Stimulated activated CD8-positive, alpha-beta memory T cell treated with anti-CD3 and anti-CD28 coated beads, Interleukin-15, amount 100 ng/mL, for 1 hour (primary cell): ENCODE results near the gene SLC22A7.

Experiments
- DNase-seq: peaks from one replicate; pipeline ENCODE4 v3.0.0-alpha.2; 2020; ENCODE audit warnings: low read depth

SLC22A7 gene

DNA sequence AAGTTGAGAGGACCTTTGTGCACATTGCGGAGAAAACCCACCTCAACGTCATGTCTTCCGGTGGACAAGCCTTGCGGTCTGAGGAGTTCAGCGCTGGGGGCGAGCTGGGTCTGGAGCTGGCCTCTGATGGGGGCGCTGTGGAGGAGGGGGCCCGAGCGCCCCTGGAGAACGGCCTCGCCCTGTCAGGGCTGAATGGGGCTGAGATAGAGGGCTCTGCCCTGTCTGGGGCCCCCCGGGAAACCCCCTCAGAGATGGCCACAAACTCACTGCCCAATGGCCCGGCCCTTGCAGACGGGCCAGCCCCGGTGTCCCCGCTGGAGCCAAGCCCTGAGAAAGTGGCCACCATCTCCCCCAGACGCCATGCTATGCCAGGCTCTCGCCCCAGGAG lies 14.6 kb upstream of the SLC22A7 start:
- no peak for DNase-seq

DNA sequence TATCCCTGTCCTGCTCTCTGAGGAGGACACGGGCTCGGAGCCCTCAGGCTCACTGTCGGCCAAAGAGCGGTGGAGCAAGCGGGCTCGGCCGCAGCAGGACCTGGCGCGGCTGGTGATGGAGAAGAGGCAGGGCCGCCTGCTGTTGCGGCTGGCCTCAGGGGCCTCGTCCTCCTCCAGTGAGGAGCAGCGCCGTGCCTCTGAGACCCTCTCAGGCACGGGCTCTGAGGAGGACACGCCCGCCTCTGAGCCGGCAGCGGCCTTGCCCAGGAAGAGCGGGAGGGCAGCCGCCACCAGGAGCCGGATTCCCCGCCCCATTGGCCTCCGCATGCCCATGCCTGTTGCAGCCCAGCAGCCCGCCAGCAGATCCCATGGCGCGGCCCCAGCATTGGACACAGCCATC lies 14.2 kb upstream of the SLC22A7 start:
- no peak for DNase-seq

DNA sequence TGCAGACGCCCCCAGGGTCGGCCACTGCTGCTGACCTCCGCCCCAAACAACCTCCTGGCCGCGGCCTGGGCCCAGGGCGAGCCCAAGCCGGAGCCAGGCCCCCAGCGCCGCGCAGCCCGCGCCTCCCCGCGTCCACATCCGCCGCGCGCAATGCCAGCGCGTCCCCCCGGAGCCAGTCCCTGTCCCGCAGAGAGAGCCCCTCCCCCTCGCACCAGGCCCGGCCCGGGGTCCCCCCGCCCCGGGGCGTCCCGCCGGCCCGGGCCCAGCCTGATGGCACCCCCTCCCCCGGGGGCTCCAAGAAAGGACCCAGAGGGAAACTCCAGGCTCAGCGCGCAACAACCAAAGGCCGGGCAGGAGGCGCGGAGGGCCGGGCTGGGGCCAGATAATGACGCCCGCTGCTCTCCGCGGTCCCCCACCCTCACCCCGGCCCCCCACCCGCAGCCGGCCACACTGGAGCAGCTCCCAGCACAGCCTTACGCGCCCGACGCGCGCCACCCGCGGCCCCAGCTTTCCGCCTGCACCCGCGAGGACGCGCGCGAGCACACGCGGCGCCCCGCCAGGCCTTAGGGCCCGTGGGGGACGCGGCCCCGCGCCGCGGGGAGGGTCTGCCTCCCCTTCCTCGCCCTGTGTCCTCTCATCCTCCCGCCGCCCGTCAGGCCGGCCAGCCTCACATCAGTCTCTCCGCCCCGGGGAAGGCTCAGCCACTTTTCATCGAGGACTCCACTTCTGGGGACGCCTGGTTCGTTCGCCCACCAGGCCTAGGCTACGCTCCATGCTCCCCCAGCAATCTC lies 12.9 kb upstream of the SLC22A7 start:
- no peak for DNase-seq

DNA sequence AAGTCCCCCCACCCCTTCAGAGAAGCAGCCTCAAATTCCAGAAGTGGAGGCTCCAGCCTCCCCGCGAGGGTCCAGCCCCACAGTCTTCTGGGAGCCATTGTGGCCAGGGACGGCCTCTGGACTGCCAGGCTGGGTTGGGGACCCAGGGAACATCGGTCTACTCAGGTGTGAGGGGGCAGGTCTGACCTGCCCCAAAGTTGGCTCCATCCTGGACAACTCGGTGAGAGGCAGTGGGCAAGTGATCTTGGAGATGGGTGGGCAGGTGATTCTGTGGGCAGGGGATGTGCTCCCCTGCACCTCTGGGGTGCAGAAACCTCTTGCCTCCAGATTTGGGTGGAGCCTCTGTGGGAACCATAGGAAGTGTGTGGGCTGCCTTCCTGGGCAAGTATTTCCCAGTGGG lies 12.2 kb upstream of the SLC22A7 start:
- no peak for DNase-seq

DNA sequence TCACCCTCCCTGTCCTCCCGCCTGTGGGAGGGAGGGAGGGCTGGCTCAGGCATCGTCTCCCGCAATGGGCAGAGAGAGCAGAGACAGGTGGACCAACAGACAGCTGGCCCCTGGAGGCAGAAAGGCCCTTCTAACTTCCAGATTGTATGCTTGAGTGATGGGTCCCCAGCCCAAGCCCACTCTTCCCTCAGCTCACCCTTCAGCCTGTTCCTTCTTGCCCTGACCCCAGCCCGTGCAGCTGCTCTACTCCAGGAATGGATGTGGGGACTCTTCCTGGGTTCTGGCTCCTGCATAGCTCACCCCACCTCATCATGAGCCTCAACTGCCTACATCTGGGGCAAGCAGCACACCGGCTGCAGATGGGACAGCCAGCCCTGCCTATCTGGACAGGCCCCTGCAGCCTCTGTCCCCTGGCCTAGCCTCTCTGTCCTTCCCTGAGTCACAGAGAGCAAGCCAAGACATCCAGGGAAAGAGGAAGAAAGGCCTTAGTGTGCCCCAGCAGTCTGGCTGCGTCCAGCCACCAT lies 11.5 kb upstream of the SLC22A7 start:
- DNase-seq: no peak

DNA sequence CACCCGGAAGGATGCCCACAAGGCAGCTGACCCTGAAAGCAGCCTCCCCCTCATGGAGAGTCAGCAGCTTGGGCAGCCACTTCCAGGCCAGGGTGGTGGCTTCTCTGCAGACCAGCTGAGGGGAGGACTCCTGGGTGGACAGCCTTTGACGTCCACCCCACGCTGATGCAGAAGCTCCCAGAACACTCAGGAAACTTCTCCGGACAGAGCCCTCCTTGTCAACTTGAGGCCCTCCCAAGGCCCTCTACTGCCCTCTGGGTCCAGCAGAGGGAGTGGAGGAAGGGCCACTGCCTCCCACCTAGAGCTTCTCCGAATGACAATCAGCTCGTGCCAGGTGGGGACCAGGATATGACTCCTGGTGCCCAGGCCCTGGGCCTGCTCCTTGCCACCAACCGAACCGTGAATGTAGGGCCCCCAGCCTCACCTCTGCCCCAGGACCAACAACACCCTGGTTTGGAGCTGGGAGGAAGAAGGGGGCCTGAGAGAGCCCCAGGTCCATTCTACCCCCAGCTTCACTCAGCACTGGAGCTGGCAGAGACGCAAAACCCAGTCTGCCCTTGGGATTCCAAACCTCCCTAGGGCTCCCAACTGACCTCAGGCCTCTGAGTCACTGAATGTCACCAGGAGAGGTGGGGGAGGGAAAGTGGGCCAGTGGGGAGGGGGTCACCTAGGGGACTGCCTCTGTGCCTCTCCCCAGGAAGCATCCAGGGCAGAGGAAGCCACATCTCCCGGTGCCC lies 10.9 kb upstream of the SLC22A7 start:
- no peak for DNase-seq

DNA sequence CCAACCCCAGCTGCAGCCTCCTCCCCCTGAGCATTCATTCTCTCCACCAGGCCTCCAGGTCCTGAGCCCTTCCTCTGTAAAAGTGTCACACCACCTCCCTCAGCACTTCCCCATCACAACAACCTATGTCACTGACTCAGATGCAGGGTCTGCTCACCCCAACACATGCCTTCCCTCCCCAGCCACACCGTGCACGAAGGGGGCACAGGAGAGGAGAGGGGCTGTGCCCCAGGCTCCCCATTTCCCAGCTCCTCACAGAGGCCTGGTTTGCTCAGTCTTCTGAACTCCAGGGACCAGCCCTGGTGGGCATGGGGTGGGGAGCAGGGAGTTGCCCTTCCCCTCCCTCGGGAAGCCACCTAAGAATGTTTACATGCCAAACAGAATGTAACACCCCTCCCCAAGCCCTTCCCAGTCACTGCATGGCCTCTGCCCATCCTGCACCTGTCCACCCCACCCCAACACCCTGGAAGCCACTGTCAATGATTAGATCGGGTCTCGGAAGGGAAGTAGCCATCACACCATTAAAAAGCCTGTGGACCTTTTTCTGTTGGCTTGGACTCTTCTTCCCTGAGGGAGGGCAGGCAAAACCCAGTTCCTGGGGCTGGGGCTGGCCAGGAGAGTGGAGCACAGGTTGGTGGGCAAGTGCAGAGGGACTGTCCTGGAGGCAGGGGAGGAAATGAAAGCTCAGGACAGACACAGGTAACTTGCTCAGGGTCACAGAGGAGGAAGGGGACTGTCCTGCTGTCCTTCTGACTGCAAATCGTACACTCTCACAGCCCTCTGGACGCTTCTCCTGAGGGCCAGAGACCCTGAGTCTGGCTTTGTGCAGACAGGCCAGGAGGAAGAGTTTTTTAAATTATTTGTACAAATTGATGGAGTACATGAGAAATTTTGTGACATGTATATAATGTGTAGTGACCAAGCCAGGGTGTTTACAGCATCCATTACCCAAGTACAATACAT lies 10.1 kb upstream of the SLC22A7 start:
- no peak for DNase-seq

DNA sequence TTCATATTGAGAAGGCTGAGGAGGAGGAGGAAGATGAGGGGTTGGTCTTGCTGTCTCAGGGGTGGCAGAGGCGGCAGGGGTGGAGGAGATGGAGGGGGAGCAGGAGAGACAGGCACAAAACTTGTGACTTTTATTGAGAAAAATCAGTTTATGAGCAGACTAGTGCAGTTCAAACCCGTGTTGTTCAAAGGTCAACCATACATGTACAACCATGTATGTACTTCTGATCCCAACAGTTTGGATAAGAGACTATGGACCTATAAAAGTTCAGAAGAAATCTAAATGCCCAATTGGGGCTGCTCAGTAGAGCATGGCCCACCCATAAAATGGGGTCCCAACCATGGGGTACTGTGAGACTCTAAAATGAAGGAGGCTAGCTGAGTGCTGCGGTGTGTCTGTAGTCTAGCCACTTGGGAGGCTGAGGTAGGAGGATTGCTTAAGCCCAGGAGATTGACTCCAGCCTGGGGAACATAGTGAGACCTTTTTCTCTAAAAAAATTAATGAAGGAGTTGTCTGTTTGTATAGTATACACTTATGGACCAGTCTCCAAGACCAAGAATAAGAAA lies 7.6 kb upstream of the SLC22A7 start:
- no peak for DNase-seq

DNA sequence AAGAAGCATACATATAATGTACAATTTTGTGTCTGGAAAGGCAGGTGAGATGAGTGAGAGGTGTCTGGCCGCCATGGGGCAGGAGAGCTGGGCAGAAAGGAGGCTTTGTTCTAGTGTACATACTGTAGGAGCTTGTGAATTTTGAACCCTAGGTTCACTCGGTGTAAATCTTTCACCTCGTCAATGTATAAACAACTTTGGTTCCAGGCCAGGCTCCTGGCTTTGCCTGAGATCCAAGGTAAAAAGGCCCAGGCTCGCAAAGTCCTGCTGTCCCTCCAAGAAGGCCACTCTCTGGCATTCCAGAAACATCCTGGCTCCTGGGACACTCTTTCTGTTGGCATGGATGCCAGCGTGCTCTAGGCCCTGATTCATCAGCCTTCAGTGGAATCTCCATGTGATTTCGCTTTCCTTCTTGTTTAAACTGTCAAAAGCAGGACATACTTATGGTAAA lies 7.1 kb upstream of the SLC22A7 start:
- DNase-seq: no peak

DNA sequence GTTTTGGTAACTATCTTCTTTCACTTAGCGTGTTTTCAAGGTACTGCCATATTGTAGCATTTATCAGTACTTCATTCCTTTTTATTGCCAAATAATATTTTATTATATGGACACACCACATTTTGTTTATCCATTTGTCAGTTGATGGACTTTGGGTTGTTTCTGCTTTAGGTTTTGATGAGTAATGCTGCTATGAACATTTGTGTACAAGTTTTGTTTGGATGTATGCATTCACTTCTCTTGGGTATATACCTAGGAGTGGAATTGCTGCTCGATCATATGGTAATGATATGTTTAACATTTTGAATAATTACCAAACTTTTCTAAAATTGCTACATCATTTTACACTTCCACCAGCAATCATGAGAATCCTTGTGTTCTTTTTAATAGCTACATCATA lies 6.4 kb upstream of the SLC22A7 start:
- DNase-seq: no peak

DNA sequence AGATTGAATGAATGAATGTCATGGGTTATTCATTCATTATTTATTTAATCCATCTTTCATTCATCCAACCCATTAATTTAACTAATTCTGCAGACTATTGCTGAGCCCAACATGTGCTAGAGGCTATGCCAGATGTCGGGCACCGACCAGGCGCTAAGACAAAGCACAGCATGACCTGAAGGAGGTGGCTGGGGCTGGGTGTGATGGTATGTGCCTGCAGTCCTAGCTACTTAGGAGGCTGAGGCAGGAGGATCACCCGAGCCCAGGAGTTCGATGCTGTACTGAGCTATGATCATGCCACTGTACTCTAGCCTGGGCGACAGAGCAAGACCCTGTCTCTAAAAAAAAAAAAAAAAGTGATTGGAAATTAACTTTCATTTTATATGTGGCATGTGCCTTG lies 5.7 kb upstream of the SLC22A7 start:
- DNase-seq: no peak

DNA sequence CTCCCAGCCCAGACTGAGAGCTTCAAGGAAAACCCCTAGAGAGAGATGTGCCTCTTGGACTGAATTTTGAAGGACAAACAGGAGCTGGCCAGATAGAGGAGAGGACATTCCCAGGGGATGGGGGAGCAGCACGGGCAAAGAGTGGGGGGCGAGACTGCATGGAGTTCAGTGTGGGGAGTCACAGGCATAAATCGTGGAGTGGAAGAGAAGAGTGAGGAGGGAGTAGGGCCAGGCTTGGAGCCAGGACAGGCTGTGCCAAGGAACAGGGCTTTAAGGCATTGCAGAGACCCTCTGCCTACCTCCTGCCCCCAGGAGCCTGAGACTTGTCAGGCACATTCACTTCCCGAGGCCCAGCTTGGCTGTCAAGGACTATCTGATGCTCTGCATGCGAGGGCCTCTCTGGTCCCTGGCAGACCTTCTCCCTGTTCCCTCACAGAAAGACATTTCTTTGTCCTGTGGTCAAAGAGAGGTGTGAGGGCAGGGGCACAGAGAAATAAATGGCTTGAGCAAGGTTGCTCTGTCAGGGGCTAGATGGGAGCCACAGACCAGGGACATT lies 5.2 kb upstream of the SLC22A7 start:
- DNase-seq: no peak

DNA sequence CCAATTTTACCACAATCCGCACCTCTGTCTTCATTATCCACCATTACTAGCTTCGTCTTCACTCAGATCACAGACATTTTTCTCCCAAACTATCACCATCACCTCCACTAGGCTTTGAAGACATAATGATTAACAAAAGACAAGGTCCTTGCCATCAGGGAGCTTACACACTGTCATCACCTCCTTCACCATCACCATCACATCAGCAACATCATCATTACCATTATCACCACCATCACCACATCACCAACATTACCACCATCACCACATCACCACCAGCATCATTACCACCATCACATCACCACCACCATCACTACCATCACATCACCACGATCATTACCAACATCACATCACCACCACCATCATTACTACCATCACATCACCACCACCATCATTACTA lies 4.4 kb upstream of the SLC22A7 start:
- DNase-seq: no peak

DNA sequence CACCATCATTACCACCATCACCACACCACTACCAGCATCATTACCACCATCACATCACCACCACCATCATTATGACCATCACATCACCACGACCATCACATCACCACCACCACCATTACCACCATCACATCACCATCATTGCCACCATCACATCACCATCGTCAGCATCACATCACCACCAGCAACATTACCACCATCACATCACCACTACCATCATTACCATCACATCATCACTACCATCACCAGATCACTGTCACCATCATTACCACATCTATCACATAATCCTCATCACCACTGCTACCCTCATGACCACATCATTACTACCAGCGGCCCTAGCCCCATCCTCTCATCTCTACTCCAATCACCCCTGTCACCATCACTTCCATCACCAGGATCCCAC lies 3.5 kb upstream of the SLC22A7 start:
- no peak for DNase-seq

DNA sequence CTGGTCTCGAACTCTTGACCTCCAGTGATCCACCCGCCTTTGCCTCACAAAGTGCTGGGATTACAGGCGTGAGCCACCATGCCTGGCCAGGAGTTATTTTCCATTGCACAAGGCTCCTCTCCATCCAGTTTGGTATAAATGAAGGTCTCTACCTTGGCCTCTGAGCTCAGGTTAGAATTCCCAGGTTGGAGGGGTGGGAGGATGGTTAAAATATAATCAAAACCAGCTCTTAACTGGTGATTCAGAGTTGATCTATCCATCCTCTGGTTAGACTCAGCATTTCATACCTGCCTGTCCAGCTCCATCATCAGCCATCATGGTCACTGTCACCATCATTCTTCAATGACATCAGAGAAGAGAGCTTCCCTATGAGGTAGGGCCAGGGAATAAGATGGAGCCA lies 2.6 kb upstream of the SLC22A7 start:
- DNase-seq: no peak

DNA sequence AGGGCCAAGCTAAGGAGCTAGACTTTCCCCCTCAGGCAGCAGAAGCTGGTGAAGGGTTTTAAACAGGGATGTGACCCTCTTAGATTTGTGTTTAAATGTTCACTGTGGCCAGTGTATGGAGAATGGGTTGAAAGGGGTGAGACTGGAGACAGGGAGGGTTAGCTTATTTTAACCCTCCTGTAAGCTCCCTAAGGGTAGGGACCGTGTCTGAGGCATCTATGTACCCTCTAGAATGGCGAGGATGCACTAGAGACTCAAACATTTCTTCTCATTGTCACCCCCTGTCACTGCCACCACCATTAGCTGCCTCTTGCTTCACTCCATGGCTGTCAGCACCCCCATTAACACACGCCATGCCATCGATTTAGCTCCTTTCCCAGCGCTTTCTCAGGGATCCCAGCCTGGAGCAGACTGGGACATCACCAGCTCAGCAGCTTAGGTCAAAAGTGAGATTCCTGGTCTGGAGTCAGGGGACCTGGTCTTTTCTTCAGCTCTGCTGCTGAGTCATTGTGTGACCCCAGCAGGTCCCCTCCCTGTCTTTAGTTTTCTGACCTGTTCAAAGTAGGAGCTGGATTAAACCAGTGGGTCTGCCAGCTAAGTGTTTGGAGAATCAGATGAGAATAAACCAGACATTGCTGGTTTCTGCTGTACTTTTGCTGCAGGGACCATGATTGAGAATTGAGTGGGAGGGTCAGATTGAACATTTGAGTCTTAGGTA lies 1.1 kb upstream of the SLC22A7 start:
- no peak for DNase-seq

DNA sequence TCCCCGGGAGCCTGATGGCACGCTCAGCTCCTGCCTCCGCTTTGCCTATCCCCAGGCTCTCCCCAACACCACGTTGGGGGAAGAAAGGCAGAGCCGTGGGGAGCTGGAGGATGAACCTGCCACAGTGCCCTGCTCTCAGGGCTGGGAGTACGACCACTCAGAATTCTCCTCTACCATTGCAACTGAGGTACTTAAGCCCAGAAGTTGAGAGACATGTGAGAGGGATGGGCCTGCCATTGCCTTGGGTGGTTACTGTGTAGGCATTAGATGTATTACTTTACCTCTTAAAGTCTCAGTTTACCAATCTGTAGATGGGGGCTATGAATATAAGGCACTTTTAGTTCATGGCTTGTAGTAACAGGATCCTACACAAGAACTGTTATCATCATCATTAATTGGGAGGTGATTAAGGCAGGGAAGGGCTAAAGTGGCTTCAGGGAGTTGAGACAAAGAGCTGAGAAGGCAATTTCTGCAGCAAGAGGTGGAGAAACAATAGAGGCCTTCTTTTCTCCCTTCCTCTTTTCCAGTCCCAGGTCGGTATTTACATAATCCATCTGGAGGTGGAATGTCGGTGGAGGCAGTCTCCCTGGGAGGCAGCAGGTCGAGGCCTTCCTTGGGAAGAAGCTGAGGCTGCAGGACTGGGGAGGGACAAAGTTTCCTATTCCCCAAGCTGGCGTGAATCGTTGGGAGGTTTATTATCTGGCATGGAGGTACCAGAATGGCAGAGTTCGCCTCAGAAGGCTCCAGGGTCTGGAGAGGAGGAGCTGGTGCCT lies 691 bp downstream of the SLC22A7 start:
- DNase-seq: no peak

DNA sequence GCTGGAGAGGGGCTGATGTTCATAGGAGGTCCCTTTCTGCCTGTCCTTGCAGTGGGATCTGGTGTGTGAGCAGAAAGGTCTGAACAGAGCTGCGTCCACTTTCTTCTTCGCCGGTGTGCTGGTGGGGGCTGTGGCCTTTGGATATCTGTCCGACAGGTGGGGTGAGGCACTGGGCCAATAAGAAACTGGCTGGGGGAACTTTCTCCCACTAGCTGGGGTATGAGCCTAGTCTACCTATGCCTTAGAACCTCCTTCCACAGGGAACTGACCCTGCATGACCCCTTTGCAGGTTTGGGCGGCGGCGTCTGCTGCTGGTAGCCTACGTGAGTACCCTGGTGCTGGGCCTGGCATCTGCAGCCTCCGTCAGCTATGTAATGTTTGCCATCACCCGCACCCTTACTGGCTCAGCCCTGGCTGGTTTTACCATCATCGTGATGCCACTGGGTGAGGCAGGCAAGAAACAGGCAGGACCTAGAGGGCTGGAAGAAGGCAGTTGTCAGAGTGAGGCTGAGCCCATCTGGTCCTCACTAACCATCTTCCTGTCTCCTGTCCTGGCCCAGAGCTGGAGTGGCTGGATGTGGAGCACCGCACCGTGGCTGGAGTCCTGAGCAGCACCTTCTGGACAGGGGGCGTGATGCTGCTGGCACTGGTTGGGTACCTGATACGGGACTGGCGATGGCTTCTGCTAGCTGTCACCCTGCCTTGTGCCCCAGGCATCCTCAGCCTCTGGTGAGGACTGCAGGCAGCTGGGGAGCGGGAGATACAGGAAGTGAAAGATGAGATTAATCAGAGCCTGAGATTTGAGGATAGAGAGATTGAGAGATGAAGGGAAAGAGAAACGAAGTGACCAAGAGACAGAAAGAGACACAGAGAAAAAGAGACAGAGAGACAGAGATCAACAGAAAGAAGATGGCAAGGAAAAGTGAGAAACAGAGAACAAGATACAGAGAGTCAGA lies 1.6 kb downstream of the SLC22A7 start:
- no peak for DNase-seq
